ENCODE measurements around the gene SMIM14. TPM values are rescaled to one million over a fixed set of nuclear protein-coding genes. Genes with fewer than 3 reads are reported as not detected.

Gene SMIM14
- total and polyA plus RNA-seq, 7 experiments from 2014 or later: 4.6 to 28.5 (median 13.7) TPM

DNA sequence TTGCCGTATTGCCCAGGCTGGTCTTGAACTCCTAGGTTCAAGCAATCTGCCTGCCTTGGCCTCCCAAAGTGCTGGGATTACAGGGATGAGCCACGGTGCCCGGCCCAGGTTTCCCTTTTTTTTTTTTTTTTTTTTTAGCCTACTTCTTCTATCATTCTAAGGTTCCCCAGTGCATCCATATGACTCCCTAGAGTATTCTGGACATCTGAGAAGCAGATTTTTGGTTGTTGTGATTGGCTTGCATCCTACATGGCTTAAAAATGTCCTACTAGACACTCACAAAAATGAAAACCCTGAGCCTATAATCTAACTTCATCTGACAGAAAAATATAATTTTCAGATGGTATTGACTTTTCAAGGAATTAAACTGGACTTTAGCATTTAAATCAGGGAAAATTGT, 41.7 kb downstream of the SMIM14 start:
- DNase-seq (no peak), ATAC-seq (no peak)
- Mint-ChIP-seq H3K4me3 (no peak overlapping the region), H3K27me3 (no peaks in the 10 kb centered on the region), H3K4me1 (peaks cover 0 to 9% (median 0%) of the 10 kb centered on the region in 7 donors), H3K27ac (peak overlapping the region in 1 of 9 donors; percentile 54), H3K9me3 (peaks cover 0 to 2% (median 0%) of the 10 kb centered on the region in 11 donors), H3K36me3 (peaks cover 5 to 30% (median 13%) of the 10 kb centered on the region in 5 donors)
- CTCF ChIA-PET: no interaction called here
- no peaks in the 10 kb centered on the region for H3K36me3 ChIP-seq (ENCODE audit: control insufficient read depth in 2 of 3, insufficient read depth in 3 of 3, low read length in 3 of 3)
- H3K4me1 ChIP-seq (ENCODE audit: control insufficient read depth in 2 of 2, insufficient read depth in 2 of 2, low read length in 2 of 2): no peaks in the 10 kb centered on the region
- no peak overlapping the region for H3K27ac ChIP-seq (ENCODE audit: low read depth, low read length)
- no peaks in the 10 kb centered on the region for H3K27me3 ChIP-seq (ENCODE audit: control insufficient read depth in 2 of 2, insufficient read depth in 2 of 2, low read length in 2 of 2)
- H3K4me3 ChIP-seq (ENCODE audit: low read length): no peak overlapping the region
- intact Hi-C loops (cut with micrococcal nuclease): no loop called here
- no peaks in the 10 kb centered on the region for H3K9me3 ChIP-seq (ENCODE audit: control insufficient read depth in 2 of 3, low read length in 3 of 3)
- POLR2A ChIA-PET: no interaction called here

DNA sequence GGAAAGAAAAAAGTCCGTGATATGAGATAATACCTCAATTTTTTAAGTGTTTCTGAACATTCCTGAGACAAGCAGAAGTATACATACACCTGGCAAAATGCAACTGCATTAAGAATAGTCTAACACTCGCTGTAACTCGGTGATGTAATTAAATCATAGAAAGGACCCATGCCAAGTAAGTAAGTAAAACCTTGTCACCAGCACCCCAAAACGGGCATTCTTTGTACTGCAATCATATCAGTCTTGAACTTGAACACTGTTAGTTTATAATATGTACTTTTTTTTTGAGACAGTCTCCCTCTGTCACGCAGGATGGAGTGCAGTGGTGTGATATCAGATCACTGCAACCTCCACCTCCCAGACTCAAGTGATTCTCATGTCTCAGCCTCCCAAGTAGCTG, 47.4 kb downstream of the SMIM14 start:
- ATAC-seq (no peak), DNase-seq (no peak)
- Histone ChIP-seq H3K4me3 (ENCODE audit: low read length) (no peak overlapping the region), H3K36me3 (ENCODE audit: control insufficient read depth in 2 of 3, insufficient read depth in 3 of 3, low read length in 3 of 3) (no peaks in the 10 kb centered on the region), H3K9me3 (ENCODE audit: control insufficient read depth in 2 of 3, low read length in 3 of 3) (no peaks in the 10 kb centered on the region), H3K4me1 (ENCODE audit: control insufficient read depth in 2 of 2, insufficient read depth in 2 of 2, low read length in 2 of 2) (no peaks in the 10 kb centered on the region), H3K27ac (ENCODE audit: low read depth, low read length) (no peak overlapping the region), H3K27me3 (ENCODE audit: control insufficient read depth in 2 of 2, insufficient read depth in 2 of 2, low read length in 2 of 2) (no peaks in the 10 kb centered on the region)
- ChIA-PET POLR2A (no interaction called here), CTCF (no interaction called here)
- intact Hi-C loops (cut with micrococcal nuclease): no loop called here
- peaks cover 2 to 4% (median 4%) of the 10 kb centered on the region in 5 donors for H3K36me3 Mint-ChIP-seq
- H3K9me3 Mint-ChIP-seq: peaks cover 0 to 2% (median 0%) of the 10 kb centered on the region in 11 donors
- H3K27me3 Mint-ChIP-seq: no peaks in the 10 kb centered on the region
- H3K4me1 Mint-ChIP-seq: peaks cover 0 to 1% (median 0%) of the 10 kb centered on the region in 7 donors
- H3K4me3 Mint-ChIP-seq: no peak overlapping the region
- no peak overlapping the region for H3K27ac Mint-ChIP-seq

DNA sequence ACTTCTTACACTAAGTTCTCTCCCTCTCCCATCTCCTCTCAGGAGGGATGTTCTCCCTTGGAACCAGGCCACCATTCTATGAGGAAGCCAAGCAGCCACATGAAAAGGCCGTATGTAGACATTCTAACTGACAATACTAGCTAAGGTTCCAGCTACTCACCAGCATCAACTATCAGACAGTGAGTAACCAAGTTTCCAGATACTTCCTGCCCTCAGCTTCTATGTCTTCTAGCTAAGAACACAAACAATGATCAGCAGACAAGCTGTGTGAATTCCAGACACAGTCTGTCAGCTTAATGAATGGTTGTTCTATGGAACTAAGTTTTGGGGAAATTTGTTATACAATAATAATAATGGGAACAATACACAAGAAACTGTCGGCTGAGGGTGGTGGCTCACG, 50.8 kb downstream of the SMIM14 start:
- Histone ChIP-seq H3K27me3 (ENCODE audit: control insufficient read depth in 2 of 2, insufficient read depth in 2 of 2, low read length in 2 of 2) (no peaks in the 10 kb centered on the region), H3K36me3 (ENCODE audit: control insufficient read depth in 2 of 3, insufficient read depth in 3 of 3, low read length in 3 of 3) (no peaks in the 10 kb centered on the region), H3K4me3 (ENCODE audit: low read length) (no peak overlapping the region), H3K9me3 (ENCODE audit: control insufficient read depth in 2 of 3, low read length in 3 of 3) (no peaks in the 10 kb centered on the region), H3K4me1 (ENCODE audit: control insufficient read depth in 2 of 2, insufficient read depth in 2 of 2, low read length in 2 of 2) (no peaks in the 10 kb centered on the region), H3K27ac (ENCODE audit: low read depth, low read length) (no peak overlapping the region)
- no peaks in the 10 kb centered on the region for H3K9me3 Mint-ChIP-seq
- CTCF ChIA-PET: no interaction called here
- peaks cover 0 to 10% (median 9%) of the 10 kb centered on the region in 5 donors for H3K36me3 Mint-ChIP-seq
- H3K27ac Mint-ChIP-seq: no peak overlapping the region
- intact Hi-C loops (cut with micrococcal nuclease): no loop called here
- H3K27me3 Mint-ChIP-seq: peaks cover 0 to 1% (median 0%) of the 10 kb centered on the region in 5 donors
- H3K4me1 Mint-ChIP-seq: peaks cover 0 to 1% (median 0%) of the 10 kb centered on the region in 7 donors
- DNase-seq: no peak
- POLR2A ChIA-PET: no interaction called here
- ATAC-seq: no peak
- no peak overlapping the region for H3K4me3 Mint-ChIP-seq

DNA sequence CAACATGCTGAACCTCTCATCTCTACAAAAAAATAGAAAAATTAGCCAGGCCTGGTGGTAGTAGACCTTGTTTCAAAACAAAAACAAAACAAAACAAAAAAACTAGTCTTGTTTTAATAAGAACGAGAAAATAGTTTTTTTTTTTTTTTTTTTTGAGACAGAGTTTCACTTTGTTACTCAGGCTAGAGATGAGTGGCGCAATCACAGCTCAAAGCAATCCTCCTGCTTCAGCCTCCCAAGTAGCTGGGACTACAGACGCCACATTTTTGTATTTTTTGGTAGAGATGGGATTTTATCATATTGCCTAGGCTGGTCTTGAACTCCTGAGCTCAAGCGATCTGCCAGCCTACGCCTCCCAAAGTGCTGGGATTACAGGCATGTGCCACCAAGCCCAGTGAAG, 63.7 kb downstream of the SMIM14 start:
- ChIA-PET POLR2A (no interaction called here), CTCF (interaction anchor here (0.6 kb wide), 2 partner anchors 87 to 442 kb away, joined by 3 to 6 read pairs; no protein-coding TSS in a partner anchor)
- Mint-ChIP-seq H3K36me3 (peaks cover 0 to 11% (median 0%) of the 10 kb centered on the region in 5 donors), H3K27me3 (no peaks in the 10 kb centered on the region), H3K9me3 (no peaks in the 10 kb centered on the region), H3K4me1 (peaks cover 0 to 2% (median 0%) of the 10 kb centered on the region in 7 donors), H3K4me3 (no peak overlapping the region), H3K27ac (no peak overlapping the region)
- Histone ChIP-seq H3K36me3 (ENCODE audit: control insufficient read depth in 2 of 3, insufficient read depth in 3 of 3, low read length in 3 of 3) (no peaks in the 10 kb centered on the region), H3K9me3 (ENCODE audit: control insufficient read depth in 2 of 3, low read length in 3 of 3) (no peaks in the 10 kb centered on the region), H3K4me3 (ENCODE audit: low read length) (no peak overlapping the region), H3K4me1 (ENCODE audit: control insufficient read depth in 2 of 2, insufficient read depth in 2 of 2, low read length in 2 of 2) (no peaks in the 10 kb centered on the region), H3K27me3 (ENCODE audit: control insufficient read depth in 2 of 2, insufficient read depth in 2 of 2, low read length in 2 of 2) (no peaks in the 10 kb centered on the region), H3K27ac (ENCODE audit: low read depth, low read length) (no peak overlapping the region)
- no peak for ATAC-seq
- DNase-seq: no peak
- intact Hi-C loops (cut with micrococcal nuclease): no loop called here

DNA sequence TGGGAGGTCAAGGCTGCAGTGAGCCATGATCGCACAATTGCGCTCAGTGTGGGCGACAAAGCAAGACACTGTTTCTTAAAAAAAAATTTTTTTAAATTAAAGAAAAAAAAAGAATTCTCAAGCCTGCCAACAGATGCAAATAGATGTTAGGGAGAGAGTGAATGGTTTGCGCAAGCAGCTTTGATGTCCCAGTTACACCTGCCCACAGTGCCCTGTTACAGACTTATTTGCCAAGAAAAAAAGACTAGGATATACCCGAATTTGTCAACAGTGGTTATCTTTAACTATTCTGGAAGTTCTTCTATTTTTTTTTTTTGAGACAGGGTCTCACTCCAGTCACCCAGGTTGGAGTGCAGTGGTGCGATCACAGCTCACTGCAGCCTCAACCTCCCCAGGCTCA, 67.2 kb downstream of the SMIM14 start:
- Mint-ChIP-seq H3K4me3 (no peak overlapping the region), H3K27ac (no peak overlapping the region), H3K27me3 (no peaks in the 10 kb centered on the region), H3K4me1 (peaks cover 0 to 4% (median 0%) of the 10 kb centered on the region in 7 donors), H3K9me3 (peaks cover 0 to 2% (median 0%) of the 10 kb centered on the region in 11 donors), H3K36me3 (peaks cover 0 to 12% (median 0%) of the 10 kb centered on the region in 5 donors)
- Histone ChIP-seq H3K36me3 (ENCODE audit: control insufficient read depth in 2 of 3, insufficient read depth in 3 of 3, low read length in 3 of 3) (no peaks in the 10 kb centered on the region), H3K4me3 (ENCODE audit: low read length) (no peak overlapping the region), H3K27me3 (ENCODE audit: control insufficient read depth in 2 of 2, insufficient read depth in 2 of 2, low read length in 2 of 2) (no peaks in the 10 kb centered on the region), H3K4me1 (ENCODE audit: control insufficient read depth in 2 of 2, insufficient read depth in 2 of 2, low read length in 2 of 2) (no peaks in the 10 kb centered on the region), H3K27ac (ENCODE audit: low read depth, low read length) (no peak overlapping the region), H3K9me3 (ENCODE audit: control insufficient read depth in 2 of 3, low read length in 3 of 3) (no peaks in the 10 kb centered on the region)
- intact Hi-C loops (cut with micrococcal nuclease): no loop called here
- CTCF ChIA-PET: no interaction called here
- ATAC-seq (no peak), DNase-seq (no peak)
- POLR2A ChIA-PET: interaction anchor here (0.6 kb wide), 1 partner anchor 86 kb away, joined by 4 read pairs; no protein-coding TSS in a partner anchor

DNA sequence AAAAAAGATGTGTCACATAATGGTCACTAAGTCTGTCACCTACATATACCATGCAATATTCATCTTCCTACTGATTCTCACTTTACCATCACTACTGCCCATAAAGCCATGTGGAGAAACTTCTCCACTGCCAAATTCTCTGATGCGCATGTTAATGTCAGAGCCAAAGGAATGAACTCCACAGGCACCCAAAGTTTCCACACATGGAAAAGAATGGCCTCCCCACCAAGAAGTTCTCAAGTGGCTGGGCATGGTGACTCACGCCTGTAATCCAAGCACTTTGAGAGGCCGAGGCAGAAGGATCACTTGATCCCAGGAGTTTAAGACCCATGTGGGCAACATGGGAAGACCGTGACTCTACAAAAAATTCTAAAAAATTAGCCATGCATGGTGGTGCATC, 67.6 kb downstream of the SMIM14 start:
- Mint-ChIP-seq H3K27me3 (no peaks in the 10 kb centered on the region), H3K27ac (no peak overlapping the region)

DNA sequence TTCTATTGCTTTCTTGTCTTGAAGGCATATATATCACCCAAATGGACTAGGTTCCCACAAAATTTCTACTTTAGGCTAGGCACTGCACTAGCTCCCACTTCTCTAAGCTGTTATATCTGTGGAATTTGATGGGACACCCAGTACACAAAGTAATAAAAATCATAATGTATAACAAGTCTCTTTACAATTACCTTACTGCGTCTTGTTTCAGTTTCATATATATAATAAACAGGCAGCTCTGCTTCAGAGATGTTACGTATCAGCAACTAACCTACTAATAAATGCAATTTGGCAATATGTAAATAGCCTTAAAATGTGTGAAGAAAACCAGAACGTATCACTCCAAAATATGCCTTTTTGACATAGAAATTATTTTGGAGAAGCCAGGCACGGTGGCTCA, 69.5 kb downstream of the SMIM14 start:
- ChIA-PET CTCF (no interaction called here), POLR2A (interaction anchor here (0.7 kb wide), 1 partner anchor 757 kb away, joined by 3 read pairs; no protein-coding TSS in a partner anchor)
- Mint-ChIP-seq H3K27me3 (no peaks in the 10 kb centered on the region), H3K9me3 (peaks cover 0 to 7% (median 4%) of the 10 kb centered on the region in 11 donors), H3K36me3 (peaks cover 7 to 29% (median 16%) of the 10 kb centered on the region in 5 donors), H3K4me3 (no peak overlapping the region), H3K27ac (no peak overlapping the region), H3K4me1 (peaks cover 0 to 4% (median 0%) of the 10 kb centered on the region in 7 donors)
- H3K36me3 ChIP-seq (ENCODE audit: control insufficient read depth in 2 of 3, insufficient read depth in 3 of 3, low read length in 3 of 3): no peaks in the 10 kb centered on the region
- no peak for DNase-seq
- H3K9me3 ChIP-seq (ENCODE audit: control insufficient read depth in 2 of 3, low read length in 3 of 3): no peaks in the 10 kb centered on the region
- ATAC-seq: no peak
- intact Hi-C loops (cut with micrococcal nuclease): no loop called here
- H3K27me3 ChIP-seq (ENCODE audit: control insufficient read depth in 2 of 2, insufficient read depth in 2 of 2, low read length in 2 of 2): no peaks in the 10 kb centered on the region
- no peaks in the 10 kb centered on the region for H3K4me1 ChIP-seq (ENCODE audit: control insufficient read depth in 2 of 2, insufficient read depth in 2 of 2, low read length in 2 of 2)
- no peak overlapping the region for H3K27ac ChIP-seq (ENCODE audit: low read depth, low read length)
- no peak overlapping the region for H3K4me3 ChIP-seq (ENCODE audit: low read length)

More for the DNA sequence above, 67.6 kb downstream of the SMIM14 start:
- CTCF ChIA-PET: no interaction called here
- H3K36me3 ChIP-seq (ENCODE audit: control insufficient read depth in 2 of 3, insufficient read depth in 3 of 3, low read length in 3 of 3): no peaks in the 10 kb centered on the region
- H3K27ac ChIP-seq (ENCODE audit: low read depth, low read length): no peak overlapping the region
- intact Hi-C loops (cut with micrococcal nuclease): no loop called here
- no peak overlapping the region for H3K4me3 Mint-ChIP-seq
- DNase-seq (no peak), ATAC-seq (no peak)
- POLR2A ChIA-PET: interaction anchor here (0.6 kb wide), 1 partner anchor 85 kb away, joined by 4 read pairs; no protein-coding TSS in a partner anchor
- no peaks in the 10 kb centered on the region for H3K4me1 ChIP-seq (ENCODE audit: control insufficient read depth in 2 of 2, insufficient read depth in 2 of 2, low read length in 2 of 2)
- H3K4me1 Mint-ChIP-seq: peaks cover 0 to 4% (median 0%) of the 10 kb centered on the region in 7 donors
- peaks cover 0 to 3% (median 2%) of the 10 kb centered on the region in 11 donors for H3K9me3 Mint-ChIP-seq
- no peaks in the 10 kb centered on the region for H3K27me3 ChIP-seq (ENCODE audit: control insufficient read depth in 2 of 2, insufficient read depth in 2 of 2, low read length in 2 of 2)
- no peaks in the 10 kb centered on the region for H3K9me3 ChIP-seq (ENCODE audit: control insufficient read depth in 2 of 3, low read length in 3 of 3)
- H3K36me3 Mint-ChIP-seq: peaks cover 3 to 16% (median 4%) of the 10 kb centered on the region in 5 donors
- no peak overlapping the region for H3K4me3 ChIP-seq (ENCODE audit: low read length)

Data from naive thymus-derived CD4-positive, alpha-beta T cell (primary cell).